Thymus (tissue), 14 donors: ENCODE results near the gene RPTN. TPM values are rescaled to one million over a fixed set of nuclear protein-coding genes. Genes with fewer than 3 reads are reported as not detected.
A peak's percentile ranks its signal among the peaks of the same experiment; 100 is the strongest.

Experiments used
- DNase-seq, 9 donors: peaks; one replicate each; pipeline ENCODE4 v3.0.0-alpha.2; 2013; ENCODE audit warnings: low spot score in 9 of 9, low read depth in 6 of 9, missing footprints in 1 of 9
- H3K27ac ChIP-seq, 2 donors: one replicate each; pipeline ENCODE4 v1.5.1; 2013; ENCODE audit warnings: control low read depth in 1 of 2, low read depth in 1 of 2, low read length in 1 of 2, mild to moderate bottlenecking in 1 of 2, moderate library complexity in 1 of 2
- H3K27me3 ChIP-seq, 2 donors: one replicate each; pipeline ENCODE4 v1.5.1; 2013; ENCODE audit warnings: low read length in 1 of 2; ENCODE audit not compliant: control insufficient read depth in 2 of 2, insufficient read depth in 1 of 2
- H3K36me3 ChIP-seq, 2 donors: one replicate each; pipeline ENCODE4 v1.5.1; 2013; ENCODE audit warnings: low read length in 1 of 2, mild to moderate bottlenecking in 1 of 2, moderate library complexity in 1 of 2; ENCODE audit not compliant: control insufficient read depth in 2 of 2, insufficient read depth in 2 of 2
- H3K4me1 ChIP-seq, 2 donors: one replicate each; pipeline ENCODE4 v1.5.1; 2013; ENCODE audit warnings: low read length in 2 of 2; ENCODE audit not compliant: control insufficient read depth in 2 of 2, insufficient read depth in 2 of 2
- H3K4me3 ChIP-seq, 2 donors: one replicate each; pipeline ENCODE4 v1.5.1; 2013; ENCODE audit warnings: low read length in 2 of 2, control low read depth in 1 of 2, mild to moderate bottlenecking in 1 of 2
- H3K9me3 ChIP-seq, 2 donors: one replicate each; pipeline ENCODE4 v1.5.1; 2013; ENCODE audit warnings: low read length in 1 of 2, mild to moderate bottlenecking in 1 of 2; ENCODE audit not compliant: control insufficient read depth in 2 of 2, insufficient read depth in 1 of 2
- WGBS: extraction: QIAGEN DNeasy Blood & Tissue Kit; methylation state at CpG from one replicate; pipeline ENCODE4 v1.1.7; 2013; 5-methylcytosine and 5-hydroxymethylcytosine counted together
- long read RNA-seq, 10 donors: transcript quantifications; one replicate each; lab custom pipeline, GENCODE V29; 2026
- polyA plus RNA-seq: library from polyadenylated mRNA; stranded (reverse); fragments of 200-250 nt; gene quantifications from one replicate; pipeline ENCODE4 v1.2.3, GENCODE V29; 2013
- total RNA-seq: library from RNA; stranded (reverse); fragments of 120-200 nt; gene quantifications from one replicate; pipeline ENCODE4 v1.2.4, GENCODE V29; 2013
- donor health status: healthy.

RPTN gene, protein sequence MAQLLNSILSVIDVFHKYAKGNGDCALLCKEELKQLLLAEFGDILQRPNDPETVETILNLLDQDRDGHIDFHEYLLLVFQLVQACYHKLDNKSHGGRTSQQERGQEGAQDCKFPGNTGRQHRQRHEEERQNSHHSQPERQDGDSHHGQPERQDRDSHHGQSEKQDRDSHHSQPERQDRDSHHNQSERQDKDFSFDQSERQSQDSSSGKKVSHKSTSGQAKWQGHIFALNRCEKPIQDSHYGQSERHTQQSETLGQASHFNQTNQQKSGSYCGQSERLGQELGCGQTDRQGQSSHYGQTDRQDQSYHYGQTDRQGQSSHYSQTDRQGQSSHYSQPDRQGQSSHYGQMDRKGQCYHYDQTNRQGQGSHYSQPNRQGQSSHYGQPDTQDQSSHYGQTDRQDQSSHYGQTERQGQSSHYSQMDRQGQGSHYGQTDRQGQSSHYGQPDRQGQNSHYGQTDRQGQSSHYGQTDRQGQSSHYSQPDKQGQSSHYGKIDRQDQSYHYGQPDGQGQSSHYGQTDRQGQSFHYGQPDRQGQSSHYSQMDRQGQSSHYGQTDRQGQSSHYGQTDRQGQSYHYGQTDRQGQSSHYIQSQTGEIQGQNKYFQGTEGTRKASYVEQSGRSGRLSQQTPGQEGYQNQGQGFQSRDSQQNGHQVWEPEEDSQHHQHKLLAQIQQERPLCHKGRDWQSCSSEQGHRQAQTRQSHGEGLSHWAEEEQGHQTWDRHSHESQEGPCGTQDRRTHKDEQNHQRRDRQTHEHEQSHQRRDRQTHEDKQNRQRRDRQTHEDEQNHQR
- total RNA-seq: 0.09 TPM
- 3.2 TPM for polyA plus RNA-seq
- long read RNA-seq, donor 1: 0 reads
- long read RNA-seq, donor 2: 0 reads
- long read RNA-seq, donor 3: 0 reads
- long read RNA-seq, donor 4: 0 reads
- long read RNA-seq, donor 5: 0 reads
- long read RNA-seq, donor 6: 0 reads
- long read RNA-seq, donor 7: 0 reads
- long read RNA-seq, donor 8: 0 reads
- long read RNA-seq, donor 9: 0 reads
- long read RNA-seq, donor 10: 0 reads

DNA sequence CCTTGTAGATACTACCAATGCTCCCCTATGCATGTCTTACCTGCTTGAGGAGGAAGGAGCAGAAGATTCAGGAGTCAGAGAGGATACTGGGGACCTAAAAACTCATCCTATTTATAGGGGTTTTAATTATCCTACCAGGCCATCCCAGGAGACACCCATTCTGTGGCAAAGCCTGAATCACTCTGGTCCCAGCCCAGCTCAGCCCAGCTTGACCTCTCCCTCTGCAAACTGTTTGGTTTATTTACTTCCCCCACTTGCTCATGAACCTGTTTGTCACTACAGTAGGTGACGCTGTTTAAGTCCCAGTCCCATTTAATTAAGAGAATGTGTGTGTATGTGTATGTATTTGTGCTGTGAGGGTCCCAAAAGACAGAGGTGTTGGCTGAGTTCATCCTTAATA, at the start of gene RPTN:
Gene RPTN, minus strand, starts transcription at position 85 of the 400 bp plus-strand sequence. CDS start 1,339 bp downstream, outside the sequence.
- H3K4me1 ChIP-seq: no peaks in the 10 kb centered on the region
- 98% methylated on average over 1 of the region's 1 CpG for WGBS
- H3K9me3 ChIP-seq: no peaks in the 10 kb centered on the region
- H3K36me3 ChIP-seq: no peaks in the 10 kb centered on the region
- H3K27ac ChIP-seq: no peak within 1 kb of the TSS
- no peak within 1 kb of the TSS for H3K4me3 ChIP-seq
- no peaks in the 10 kb centered on the region for H3K27me3 ChIP-seq
- DNase-seq: no peak

DNA sequence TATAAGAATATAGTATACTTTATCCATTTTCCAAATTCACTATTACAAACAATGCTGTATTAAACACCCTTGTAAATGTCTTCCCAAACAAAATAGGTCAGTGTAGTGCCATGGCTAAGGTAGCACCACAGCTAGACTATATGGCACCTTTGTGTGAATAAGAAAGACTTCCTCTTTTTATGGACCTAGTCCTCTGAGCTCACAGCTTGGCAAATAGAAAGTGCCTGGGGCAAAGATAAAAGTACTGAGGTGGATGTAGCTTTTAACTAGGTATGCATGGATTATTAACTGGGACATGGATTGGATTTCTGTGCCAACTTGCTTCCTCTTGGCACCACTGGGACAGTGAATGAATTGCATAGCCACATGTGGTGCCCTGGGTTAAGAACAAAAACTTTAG, 40.0 kb upstream of the RPTN start:
- H3K27ac ChIP-seq: no peak overlapping the region
- no peaks in the 10 kb centered on the region for H3K27me3 ChIP-seq
- DNase-seq: no peak

DNA sequence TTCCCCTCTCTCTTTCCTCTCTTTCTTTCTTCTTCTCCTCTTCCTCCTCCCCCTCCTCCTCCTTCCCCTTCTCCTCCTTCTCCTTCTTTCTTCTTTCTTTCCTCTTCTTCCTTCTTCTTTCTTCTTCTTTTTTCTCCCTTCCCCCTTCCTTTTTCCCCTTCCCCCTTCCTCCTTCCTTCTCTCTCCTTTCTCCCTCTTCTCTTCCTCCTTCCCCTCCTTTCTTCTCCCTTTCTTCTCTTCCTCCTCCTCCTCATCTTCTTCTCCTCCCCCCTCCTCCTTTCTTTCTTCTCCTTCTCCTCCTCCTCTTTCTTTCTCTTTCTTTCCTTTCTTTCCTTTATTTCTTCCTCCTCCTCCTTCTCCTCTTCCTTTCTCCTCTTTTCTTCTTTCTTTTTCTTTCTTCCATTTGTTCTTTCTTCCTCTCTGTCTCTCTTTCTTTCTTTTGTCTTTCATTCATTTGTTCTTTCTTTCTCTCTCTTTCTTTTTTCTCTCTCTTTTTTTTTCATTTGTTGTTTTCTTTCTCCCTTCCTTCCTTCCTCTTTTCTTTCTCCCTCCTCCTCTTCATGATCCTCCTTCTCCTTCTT, 38.4 kb upstream of the RPTN start:
- no peak for DNase-seq
- H3K27ac ChIP-seq: no peak overlapping the region
- H3K4me1 ChIP-seq: no peaks in the 10 kb centered on the region
- H3K36me3 ChIP-seq: no peaks in the 10 kb centered on the region
- H3K27me3 ChIP-seq: no peaks in the 10 kb centered on the region
- H3K4me3 ChIP-seq: no peak overlapping the region
- H3K9me3 ChIP-seq: no peaks in the 10 kb centered on the region

More for the DNA sequence above, 40.0 kb upstream of the RPTN start:
- no peaks in the 10 kb centered on the region for H3K4me1 ChIP-seq
- H3K36me3 ChIP-seq: no peaks in the 10 kb centered on the region
- H3K9me3 ChIP-seq: no peaks in the 10 kb centered on the region
- H3K4me3 ChIP-seq: no peak overlapping the region

DNA sequence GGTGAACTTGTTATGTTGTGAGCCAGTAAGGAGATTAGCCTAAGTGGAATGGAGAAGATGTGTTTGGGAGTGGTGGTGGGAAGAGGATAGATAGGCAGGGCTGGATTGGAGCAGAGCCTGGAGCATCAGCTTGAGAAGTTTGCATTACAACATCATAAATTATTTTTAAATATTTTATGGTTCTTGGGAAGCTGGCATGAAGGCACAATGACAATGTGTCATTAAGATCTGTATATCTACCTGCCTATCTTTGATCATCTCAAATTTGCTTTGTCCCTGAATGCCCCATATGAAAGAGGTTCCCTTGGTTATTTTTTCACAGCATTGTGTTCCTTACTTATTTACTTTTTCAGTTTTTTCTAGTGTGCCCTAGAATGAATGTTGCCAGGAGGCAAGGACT, 32.7 kb upstream of the RPTN start:
- DNase-seq: no peak
- Histone ChIP-seq H3K4me1 (peaks cover 0 to 11% of the 10 kb centered on the region in 2 donors), H3K27me3 (peaks cover 0 to 14% of the 10 kb centered on the region in 2 donors), H3K4me3 (no peak overlapping the region), H3K9me3 (peaks cover 0 to 6% of the 10 kb centered on the region in 2 donors), H3K27ac (no peak overlapping the region), H3K36me3 (no peaks in the 10 kb centered on the region)

DNA sequence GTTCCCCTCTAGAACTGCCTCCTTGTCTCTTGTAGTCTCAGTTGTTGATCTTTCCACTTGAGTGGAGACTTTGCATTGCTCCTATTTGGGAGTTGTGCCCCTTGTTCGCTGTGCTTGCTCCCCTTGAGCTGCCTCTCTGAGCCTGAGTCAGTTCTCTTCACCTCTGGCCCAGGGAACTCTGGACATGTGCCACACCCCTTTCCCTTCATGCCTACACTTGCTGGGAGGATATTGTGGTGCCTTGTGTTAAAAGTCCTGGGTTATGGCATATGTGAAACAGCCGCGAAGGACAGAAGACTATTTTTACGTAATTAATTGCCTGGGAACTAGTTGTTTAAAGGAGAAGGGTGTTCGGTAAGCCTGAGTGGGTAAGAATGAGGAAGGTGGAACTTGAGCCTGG, 32.2 kb upstream of the RPTN start:
- Histone ChIP-seq H3K9me3 (peaks cover 0 to 6% of the 10 kb centered on the region in 2 donors), H3K27me3 (peaks cover 0 to 14% of the 10 kb centered on the region in 2 donors), H3K27ac (no peak overlapping the region), H3K4me3 (no peak overlapping the region), H3K36me3 (no peaks in the 10 kb centered on the region), H3K4me1 (peaks cover 0 to 11% of the 10 kb centered on the region in 2 donors)
- WGBS: 91% methylated on average over 5 of the region's 5 CpGs
- no peak for DNase-seq

DNA sequence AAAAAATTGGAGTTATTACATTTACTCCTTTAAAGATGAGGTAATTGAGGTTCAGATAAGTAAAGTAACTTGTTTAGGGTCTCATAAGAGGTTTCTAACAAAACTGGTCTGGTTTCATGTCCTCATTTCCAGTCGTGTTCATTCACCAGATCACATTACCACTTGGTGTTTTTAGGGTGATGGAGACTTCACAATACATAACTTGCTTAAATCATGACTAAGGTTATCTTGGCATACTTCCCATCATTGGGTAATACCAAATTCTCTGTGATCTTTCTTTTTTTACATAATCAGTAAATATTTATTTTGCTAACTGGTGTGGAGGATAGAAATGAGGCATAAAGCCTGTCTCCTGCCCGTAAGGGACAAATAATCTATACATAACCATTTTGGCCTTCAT, 31.6 kb upstream of the RPTN start:
- Histone ChIP-seq H3K27me3 (peaks cover 0 to 14% of the 10 kb centered on the region in 2 donors), H3K4me3 (no peak overlapping the region), H3K9me3 (peaks cover 0 to 6% of the 10 kb centered on the region in 2 donors), H3K4me1 (peaks cover 0 to 11% of the 10 kb centered on the region in 2 donors), H3K27ac (no peak overlapping the region), H3K36me3 (no peaks in the 10 kb centered on the region)
- no peak for DNase-seq
- WGBS: 83% methylated on average over 2 of the region's 2 CpGs

DNA sequence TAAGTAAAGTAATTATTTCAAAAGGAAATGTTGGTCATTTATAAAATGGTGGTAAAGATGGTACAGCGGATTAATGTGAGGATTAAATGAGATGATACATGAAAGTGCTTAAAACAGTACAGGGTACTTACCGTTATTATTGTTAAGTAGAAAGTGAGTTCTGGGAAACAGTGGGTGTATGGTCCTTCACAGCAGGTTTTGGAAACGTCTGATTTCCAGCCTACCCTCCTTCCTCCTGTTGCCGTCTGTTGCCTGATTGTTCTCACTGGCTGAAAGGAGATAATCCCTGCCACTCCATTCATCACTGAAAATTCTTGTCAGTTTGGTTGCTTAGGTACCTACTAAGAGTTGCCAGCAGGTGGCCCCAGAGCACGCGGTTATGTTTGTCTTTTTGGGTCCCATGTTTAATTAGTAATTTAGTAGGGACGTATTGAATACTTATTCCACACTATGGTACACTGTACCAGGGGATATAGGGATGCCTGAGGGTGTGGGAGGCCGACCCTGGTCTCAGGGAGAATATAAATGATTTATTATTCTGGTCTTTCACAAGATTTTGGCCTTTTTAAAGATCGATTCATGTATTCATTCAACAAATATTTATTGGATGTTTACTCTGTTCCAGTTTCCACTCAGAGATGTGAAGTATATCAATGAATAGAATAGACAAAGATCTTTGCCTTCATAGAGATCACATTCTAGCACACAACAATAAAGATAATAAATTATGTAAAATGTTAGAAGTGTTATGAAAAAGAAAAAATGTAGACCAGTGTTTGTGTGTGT, 30.8 kb upstream of the RPTN start:
- Histone ChIP-seq H3K27ac (no peak overlapping the region), H3K9me3 (peaks cover 0 to 6% of the 10 kb centered on the region in 2 donors), H3K4me3 (peak overlapping the region; percentile 59 to 72), H3K27me3 (peaks cover 0 to 18% of the 10 kb centered on the region in 2 donors), H3K4me1 (peaks cover 0 to 11% of the 10 kb centered on the region in 2 donors), H3K36me3 (no peaks in the 10 kb centered on the region)
- 21% methylated on average over 9 of the region's 9 CpGs for WGBS
- DNase-seq: peak in 8 of 9 donors; percentile 19 to 62 (median 43)
